ENCODE measurements around the gene OR56A4.

The OR56A4 gene

GRCh38 chr11:6012035-6012668, 5.4 kb upstream of the OR56A4 start:
- H3K9ac ChIP-seq (ENCODE audit: low read length), result no peak overlapping the region

GRCh38 chr11:6006395-6006794, 351 bp downstream of the OR56A4 start:
- Histone ChIP-seq H3K4me3 (ENCODE audit: low read length) (no peak overlapping the region), H3K9me3 (replicated peaks; ENCODE audit: insufficient read depth, low read length) (no peaks in the 10 kb centered on the region), H2AFZ (ENCODE audit: low read length) (no peak overlapping the region), H3K79me2 (ENCODE audit: low read length) (no peaks in the 10 kb centered on the region), H3F3A (ENCODE audit: insufficient read depth, low read length) (no peaks in the 10 kb centered on the region), H3K9me2 (replicated peaks; ENCODE audit: insufficient read depth, low read length) (no peaks in the 10 kb centered on the region), H3K9ac (ENCODE audit: low read length) (no peak overlapping the region), H3K27ac (ENCODE audit: low read length) (no peak overlapping the region), H3K4me1 (ENCODE audit: low read length) (no peaks in the 10 kb centered on the region), H3K4me2 (ENCODE audit: low read depth, low read length) (no peak overlapping the region), H3K36me3 (replicated peaks; ENCODE audit: insufficient read depth, low read length) (no peaks in the 10 kb centered on the region), H4K20me1 (ENCODE audit: insufficient read depth, low read length) (no peaks in the 10 kb centered on the region), H3K27me3 (replicated peaks; ENCODE audit: insufficient read depth, low read length) (no peaks in the 10 kb centered on the region)
- no peak for DNase-seq
- TF ChIP-seq EZH2 (optimal IDR thresholded peaks at IDR 0.05; ENCODE audit: low read depth, low read length) (no peak), EZH2phosphoT487 (IDR thresholded peaks at IDR 0.05; ENCODE audit: low read length) (no peak), CTCF (IDR thresholded peaks at IDR 0.05; ENCODE audit: low read length) (no peak)

More at GRCh38 chr11:6012035-6012668, 5.4 kb upstream of the OR56A4 start:
- no peaks in the 10 kb centered on the region for H3K36me3 ChIP-seq (replicated peaks; ENCODE audit: insufficient read depth, low read length)
- no peaks in the 10 kb centered on the region for H4K20me1 ChIP-seq (ENCODE audit: insufficient read depth, low read length)
- no peak overlapping the region for H3K4me2 ChIP-seq (ENCODE audit: low read depth, low read length)
- no peaks in the 10 kb centered on the region for H3K9me3 ChIP-seq (replicated peaks; ENCODE audit: insufficient read depth, low read length)
- no peak overlapping the region for H3K4me3 ChIP-seq (ENCODE audit: low read length)
- no peak overlapping the region for H3K27ac ChIP-seq (ENCODE audit: low read length)
- H2AFZ ChIP-seq (ENCODE audit: low read length), result no peak overlapping the region
- no peaks in the 10 kb centered on the region for H3K9me2 ChIP-seq (replicated peaks; ENCODE audit: insufficient read depth, low read length)
- DNase-seq, result no peak
- H3F3A ChIP-seq (ENCODE audit: insufficient read depth, low read length), result no peaks in the 10 kb centered on the region
- no peaks in the 10 kb centered on the region for H3K27me3 ChIP-seq (replicated peaks; ENCODE audit: insufficient read depth, low read length)
- TF ChIP-seq EZH2phosphoT487 (IDR thresholded peaks at IDR 0.05; ENCODE audit: low read length) (no peak), CTCF (IDR thresholded peaks at IDR 0.05; ENCODE audit: low read length) (no peak), EZH2 (optimal IDR thresholded peaks at IDR 0.05; ENCODE audit: low read depth, low read length) (no peak)
- no peaks in the 10 kb centered on the region for H3K4me1 ChIP-seq (ENCODE audit: low read length)
- no peaks in the 10 kb centered on the region for H3K79me2 ChIP-seq (ENCODE audit: low read length)

DNA sequence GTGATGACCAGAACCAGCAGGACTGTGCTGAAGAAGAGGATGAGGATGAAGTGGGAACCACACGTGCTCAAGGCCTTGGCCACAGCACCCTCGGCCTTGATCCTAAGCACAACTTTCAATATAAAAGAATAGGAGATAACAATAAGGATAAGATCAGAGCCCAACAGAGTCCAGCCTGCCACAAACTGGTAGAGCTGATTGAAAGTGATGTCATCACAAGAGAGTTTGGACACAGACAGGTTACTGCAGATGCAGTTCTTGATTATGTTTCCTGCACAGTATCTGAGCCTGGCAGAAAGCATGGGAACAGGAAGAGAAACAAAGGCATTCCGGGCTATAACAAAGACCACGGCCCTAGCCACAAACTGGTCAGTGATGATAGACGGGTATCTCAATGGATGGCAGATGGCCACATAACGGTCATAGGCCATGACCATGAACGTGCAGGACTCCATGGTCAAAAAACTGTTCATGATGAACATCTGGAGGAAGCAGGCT, 4.5 kb downstream of the OR56A4 start:
- Histone ChIP-seq H3K4me1 (ENCODE audit: low read length) (no peaks in the 10 kb centered on the region), H4K20me1 (ENCODE audit: insufficient read depth, low read length) (no peaks in the 10 kb centered on the region), H3K79me2 (ENCODE audit: low read length) (no peaks in the 10 kb centered on the region), H2AFZ (ENCODE audit: low read length) (no peak overlapping the region), H3F3A (ENCODE audit: insufficient read depth, low read length) (no peaks in the 10 kb centered on the region), H3K27ac (ENCODE audit: low read length) (no peak overlapping the region), H3K9ac (ENCODE audit: low read length) (no peak overlapping the region), H3K9me3 (replicated peaks; ENCODE audit: insufficient read depth, low read length) (no peaks in the 10 kb centered on the region), H3K4me2 (ENCODE audit: low read depth, low read length) (no peak overlapping the region), H3K36me3 (replicated peaks; ENCODE audit: insufficient read depth, low read length) (no peaks in the 10 kb centered on the region), H3K4me3 (ENCODE audit: low read length) (no peak overlapping the region), H3K9me2 (replicated peaks; ENCODE audit: insufficient read depth, low read length) (no peaks in the 10 kb centered on the region), H3K27me3 (replicated peaks; ENCODE audit: insufficient read depth, low read length) (no peaks in the 10 kb centered on the region)
- DNase-seq, result no peak
- TF ChIP-seq CTCF (IDR thresholded peaks at IDR 0.05; ENCODE audit: low read length) (no peak), EZH2 (optimal IDR thresholded peaks at IDR 0.05; ENCODE audit: low read depth, low read length) (no peak), EZH2phosphoT487 (IDR thresholded peaks at IDR 0.05; ENCODE audit: low read length) (no peak)
